HUES64 (cell line): Measurements from ENCODE around the gene MED13L.
"Not testable (repeated sequence)": the region's sequence is repeated elsewhere in the genome, so short reads cannot be mapped to it uniquely, and the experiment has no call there.

Experiments
- H3K27ac ChIP-seq: 2 replicates; pipeline ENCODE4 v1.7.0; 2013; ENCODE audit warnings: low read depth, low read length, inconsistent platforms
- H3K27me3 ChIP-seq: 2 replicates; pipeline ENCODE4 v1.6.1; 2013; ENCODE audit warnings: mild to moderate bottlenecking, low read length; ENCODE audit not compliant: insufficient read depth
- H3K36me3 ChIP-seq: 2 replicates; pipeline ENCODE4 v1.6.1; 2013; ENCODE audit warnings: mild to moderate bottlenecking, low read length; ENCODE audit not compliant: insufficient read depth
- H3K4me1 ChIP-seq: 2 replicates; pipeline ENCODE4 v1.6.1; 2013; ENCODE audit warnings: mild to moderate bottlenecking, low read length, moderate library complexity; ENCODE audit not compliant: insufficient read depth
- H3K4me3 ChIP-seq: 2 replicates; pipeline ENCODE4 v1.5.1; 2013; ENCODE audit warnings: mild to moderate bottlenecking, low read length, moderate library complexity
- H3K9ac ChIP-seq: 2 replicates; pipeline ENCODE4 v1.6.1; 2013; ENCODE audit warnings: mild to moderate bottlenecking, low read depth, low read length
- H3K9me3 ChIP-seq: 2 replicates; pipeline ENCODE4 v1.6.1; 2013; ENCODE audit warnings: low read depth, low read length; ENCODE audit not compliant: insufficient read depth
- WGBS: fragments of 150-250, 120-280 bp; methylation state at CpG from one replicate; pipeline ENCODE4 v1.1.7; 2013; ENCODE audit warnings: missing lambda C conversion rate; 5-methylcytosine and 5-hydroxymethylcytosine counted together

Gene MED13L

GRCh38 chr12:116245189-116245588, 32.3 kb downstream of the MED13L start:
- no peak overlapping the region for H3K9ac ChIP-seq
- H3K27me3 ChIP-seq = no peaks in the 10 kb centered on the region
- H3K9me3 ChIP-seq = no peaks in the 10 kb centered on the region
- peaks cover 58% of the 10 kb centered on the region for H3K4me1 ChIP-seq
- no peak overlapping the region; the same call in 1 of the 2 replicates for H3K27ac ChIP-seq
- 90% methylated on average over 2 of the region's 2 CpGs for WGBS
- H3K36me3 ChIP-seq = no peaks in the 10 kb centered on the region
- no peak overlapping the region for H3K4me3 ChIP-seq

- Histone ChIP-seq H3K36me3 (no peaks in the 10 kb centered on the region), H3K27ac (peak overlapping the region; percentile 39; the same call in 1 of the 2 replicates), H3K9me3 (no peaks in the 10 kb centered on the region), H3K4me1 (peaks cover 56% of the 10 kb centered on the region), H3K4me3 (no peak overlapping the region), H3K9ac (no peak overlapping the region), H3K27me3 (no peaks in the 10 kb centered on the region)
- 62% methylated on average over 5 of the region's 6 CpGs for WGBS
Observed at GRCh38 chr12:116244474-116245090, 32.9 kb downstream of the MED13L start.

- no peaks in the 10 kb centered on the region for H3K36me3 ChIP-seq
- no peak overlapping the region for H3K9ac ChIP-seq
- 95% methylated on average over 1 of the region's 2 CpGs for WGBS
- no peaks in the 10 kb centered on the region for H3K27me3 ChIP-seq
- no peaks in the 10 kb centered on the region for H3K9me3 ChIP-seq
- peak overlapping the region; percentile 29; the same call in 1 of the 2 replicates for H3K27ac ChIP-seq
- peaks cover 52% of the 10 kb centered on the region for H3K4me1 ChIP-seq
- no peak overlapping the region for H3K4me3 ChIP-seq
Observed at GRCh38 chr12:116244001-116244400, 33.5 kb downstream of the MED13L start.

GRCh38 chr12:116242740-116243139, 34.8 kb downstream of the MED13L start:
- no peak overlapping the region for H3K9ac ChIP-seq
- H3K4me1 ChIP-seq = peaks cover 39% of the 10 kb centered on the region
- no peaks in the 10 kb centered on the region for H3K9me3 ChIP-seq
- no peaks in the 10 kb centered on the region for H3K27me3 ChIP-seq
- H3K27ac ChIP-seq = no peak overlapping the region
- no peaks in the 10 kb centered on the region for H3K36me3 ChIP-seq
- no CpG with 5 or more reads among the region's 1 CpG for WGBS
- no peak overlapping the region for H3K4me3 ChIP-seq

GRCh38 chr12:116241157-116241759, 36.2 kb downstream of the MED13L start:
- Histone ChIP-seq H3K9ac (no peak overlapping the region), H3K27me3 (no peaks in the 10 kb centered on the region), H3K36me3 (no peaks in the 10 kb centered on the region), H3K27ac (no peak overlapping the region), H3K4me3 (no peak overlapping the region), H3K9me3 (no peaks in the 10 kb centered on the region), H3K4me1 (peaks cover 30% of the 10 kb centered on the region)
- WGBS = 97% methylated on average over 9 of the region's 9 CpGs

GRCh38 chr12:116238570-116239119, 38.8 kb downstream of the MED13L start:
- H3K9me3 ChIP-seq, H3K27ac ChIP-seq, H3K9ac ChIP-seq, H3K4me3 ChIP-seq, H3K36me3 ChIP-seq, H3K27me3 ChIP-seq, H3K4me1 ChIP-seq: not testable (repeated sequence)
- WGBS = 94% methylated on average over 13 of the region's 13 CpGs

- Histone ChIP-seq H3K27me3 (no peaks in the 10 kb centered on the region), H3K36me3 (no peaks in the 10 kb centered on the region), H3K4me1 (0 out of 2 replicates have a peak, but pooled peaks cover 3% of the 10 kb centered on the region), H3K4me3 (no peak overlapping the region), H3K27ac (no peak overlapping the region), H3K9me3 (no peaks in the 10 kb centered on the region), H3K9ac (no peak overlapping the region)
- WGBS = 89% methylated on average over 1 of the region's 3 CpGs
Observed at GRCh38 chr12:116238149-116238548, 39.3 kb downstream of the MED13L start.

- Histone ChIP-seq H3K27me3 (no peaks in the 10 kb centered on the region), H3K36me3 (no peaks in the 10 kb centered on the region), H3K4me3 (no peak overlapping the region), H3K9me3 (no peaks in the 10 kb centered on the region), H3K27ac (no peak overlapping the region), H3K4me1 (0 out of 2 replicates have a peak, but pooled peaks cover 3% of the 10 kb centered on the region), H3K9ac (no peak overlapping the region)
- WGBS = 98% methylated on average over 2 of the region's 3 CpGs
Observed at GRCh38 chr12:116236976-116237375, 40.5 kb downstream of the MED13L start.

- H3K4me1 ChIP-seq = no peaks in the 10 kb centered on the region
- WGBS = 45% methylated on average over 2 of the region's 3 CpGs
- no peaks in the 10 kb centered on the region for H3K9me3 ChIP-seq
- H3K36me3 ChIP-seq = no peaks in the 10 kb centered on the region
- no peak overlapping the region for H3K4me3 ChIP-seq
- H3K27ac ChIP-seq = no peak overlapping the region
- H3K27me3 ChIP-seq = no peaks in the 10 kb centered on the region
- H3K9ac ChIP-seq = no peak overlapping the region
Observed at GRCh38 chr12:116236148-116236731, 41.3 kb downstream of the MED13L start.

GRCh38 chr12:116234148-116234547, 43.3 kb downstream of the MED13L start:
- not testable (repeated sequence) for H3K4me1 ChIP-seq, H3K9me3 ChIP-seq, H3K27ac ChIP-seq, H3K9ac ChIP-seq, H3K27me3 ChIP-seq, H3K4me3 ChIP-seq, H3K36me3 ChIP-seq
- WGBS = 93% methylated on average over 5 of the region's 5 CpGs

GRCh38 chr12:116233669-116234068, 43.8 kb downstream of the MED13L start:
- WGBS = 95% methylated on average over 3 of the region's 3 CpGs
- H3K4me3 ChIP-seq = no peak overlapping the region
- no peaks in the 10 kb centered on the region for H3K9me3 ChIP-seq
- no peaks in the 10 kb centered on the region for H3K27me3 ChIP-seq
- no peaks in the 10 kb centered on the region for H3K4me1 ChIP-seq
- no peak overlapping the region for H3K9ac ChIP-seq
- H3K27ac ChIP-seq = no peak overlapping the region
- H3K36me3 ChIP-seq = peaks cover 3% of the 10 kb centered on the region; the same call in 1 of the 2 replicates
